Prostate gland (tissue), 2 donors: ENCODE measurements around the gene NEUROD4. TPM values are rescaled to one million over a fixed set of nuclear protein-coding genes. Genes with fewer than 3 reads are reported as not detected.

Experiments used
- DNase-seq: peaks from one replicate; pipeline ENCODE4 v3.0.0-alpha.2; 2019; ENCODE audit warnings: low spot score
- H3K27ac ChIP-seq, 2 donors: fragments of 200-600 bp; sonication (generic); 2 replicates each; pipeline ENCODE4 v1.5.1; 2017 to 2019
- H3K27me3 ChIP-seq: fragments of 200-600 bp; sonication (generic); replicated peaks from 2 replicates; pipeline ENCODE4 v1.5.1; 2019; ENCODE audit not compliant: insufficient read depth
- H3K36me3 ChIP-seq, 2 donors: fragments of 200-600 bp; sonication (generic); 1 replicate in 1 of 2; 2 replicates in 1 of 2; pipeline versions ENCODE4 v1.5.1 to v1.8.1; 2017 to 2019
- H3K4me1 ChIP-seq: fragments of 200-600 bp; sonication (generic); replicated peaks from 2 replicates; pipeline ENCODE4 v1.5.1; 2019
- H3K4me3 ChIP-seq, 2 donors: fragments of 200-600 bp; sonication (generic); 2 replicates each; pipeline ENCODE4 v1.5.1; 2017 to 2019
- H3K9me3 ChIP-seq: fragments of 200-600 bp; sonication (generic); 2 replicates; pipeline ENCODE4 v1.5.1; 2017
- POLR2A ChIP-seq: fragments of 450-650 bp; IDR thresholded peaks from one replicate; pipeline ENCODE4 v1.6.1; 2016; ENCODE audit warnings: antibody characterized with exemption, mild to moderate bottlenecking
- POLR2AphosphoS5 ChIP-seq: sonication (generic); formaldehyde crosslinking; IDR thresholded peaks from one replicate; pipeline ENCODE4 v1.6.1; 2017; ENCODE audit warnings: antibody characterized with exemption
- WGBS: methylation state at CpG from one replicate; pipeline ENCODE4 v1.1.5; 2018; 5-methylcytosine and 5-hydroxymethylcytosine counted together
- intact Hi-C: fragments of 100-400 bp; cut with DNase I; formaldehyde crosslinking; loops from one replicate; pipeline ENCODE4 v1.14.2; 2022
- total RNA-seq, 2 donors: library from RNA; depleted of rRNA; stranded (reverse); fragments of >200 nt; gene quantifications; one replicate each; pipeline ENCODE4 v1.1.0, GENCODE V29; 2016
- TF ChIP-seq, protein P1 (sequence below), 4 experiments: fragments of 200-600 bp in 2 of 4; fragments of 450-650 bp in 2 of 4; sonication (generic) in 2 of 4; IDR thresholded peaks; 1 replicate in 3 of 4; 2 replicates in 1 of 4; pipeline ENCODE4 v1.5.1; 2016 to 2019; ENCODE audit warnings: antibody characterized with exemption in 4 of 4, mild to moderate bottlenecking in 2 of 4, moderate library complexity in 2 of 4

NEUROD4 gene
- total RNA-seq, 2 donors from 2014 or later: 0.11 TPM; not detected in 1

DNA sequence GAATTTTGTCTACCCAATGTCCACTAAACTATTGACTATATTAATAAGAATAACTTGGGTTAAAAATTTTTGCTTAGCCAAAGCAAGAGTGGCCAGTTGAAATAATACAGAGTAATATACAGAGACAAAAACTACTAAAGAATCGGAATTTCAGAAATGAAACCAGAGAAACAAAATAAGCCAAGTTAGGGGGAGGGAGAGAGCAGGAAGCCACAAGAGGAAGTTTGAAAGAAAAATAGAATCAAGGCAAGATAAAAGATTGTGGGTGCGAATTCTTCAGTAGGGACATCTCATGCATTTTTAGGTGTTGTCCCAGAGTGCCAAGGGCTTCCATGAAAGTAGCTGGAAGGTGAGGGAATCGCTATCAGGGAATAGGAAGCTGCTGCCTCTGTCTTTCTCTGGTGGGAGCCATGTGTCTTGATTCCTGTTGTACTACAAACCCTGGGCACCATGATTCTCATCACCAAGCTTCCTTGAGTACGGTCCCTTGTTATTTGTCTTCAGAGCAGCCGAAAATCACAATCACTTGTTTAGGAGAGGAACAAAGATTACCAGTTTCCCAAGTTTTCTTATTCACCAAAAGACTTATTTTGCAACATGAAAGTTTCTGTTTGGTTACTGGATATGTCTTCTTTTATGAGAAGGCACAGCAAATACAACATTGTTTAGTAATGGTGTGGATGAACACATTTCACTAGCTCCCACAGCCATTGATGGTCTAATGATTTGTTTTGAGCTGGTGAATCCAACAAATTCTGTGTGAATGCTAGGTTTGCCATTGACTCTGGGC lies 16.7 kb downstream of the NEUROD4 start:
- no peak overlapping the region for H3K27ac ChIP-seq
- TF ChIP-seq POLR2A (no peak), POLR2AphosphoS5 (no peak)
- TF ChIP-seq, protein P1, sequence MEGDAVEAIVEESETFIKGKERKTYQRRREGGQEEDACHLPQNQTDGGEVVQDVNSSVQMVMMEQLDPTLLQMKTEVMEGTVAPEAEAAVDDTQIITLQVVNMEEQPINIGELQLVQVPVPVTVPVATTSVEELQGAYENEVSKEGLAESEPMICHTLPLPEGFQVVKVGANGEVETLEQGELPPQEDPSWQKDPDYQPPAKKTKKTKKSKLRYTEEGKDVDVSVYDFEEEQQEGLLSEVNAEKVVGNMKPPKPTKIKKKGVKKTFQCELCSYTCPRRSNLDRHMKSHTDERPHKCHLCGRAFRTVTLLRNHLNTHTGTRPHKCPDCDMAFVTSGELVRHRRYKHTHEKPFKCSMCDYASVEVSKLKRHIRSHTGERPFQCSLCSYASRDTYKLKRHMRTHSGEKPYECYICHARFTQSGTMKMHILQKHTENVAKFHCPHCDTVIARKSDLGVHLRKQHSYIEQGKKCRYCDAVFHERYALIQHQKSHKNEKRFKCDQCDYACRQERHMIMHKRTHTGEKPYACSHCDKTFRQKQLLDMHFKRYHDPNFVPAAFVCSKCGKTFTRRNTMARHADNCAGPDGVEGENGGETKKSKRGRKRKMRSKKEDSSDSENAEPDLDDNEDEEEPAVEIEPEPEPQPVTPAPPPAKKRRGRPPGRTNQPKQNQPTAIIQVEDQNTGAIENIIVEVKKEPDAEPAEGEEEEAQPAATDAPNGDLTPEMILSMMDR (IDR thresholded peaks at IDR 0.05): no peak
- no peaks in the 10 kb centered on the region for H3K36me3 ChIP-seq
- no peaks in the 10 kb centered on the region for H3K4me1 ChIP-seq
- WGBS: 81% methylated on average over 5 of the region's 5 CpGs
- no peak for DNase-seq
- no peaks in the 10 kb centered on the region for H3K9me3 ChIP-seq
- H3K27me3 ChIP-seq: no peaks in the 10 kb centered on the region
- H3K4me3 ChIP-seq: no peak overlapping the region
- intact Hi-C loops: no loop called here

DNA sequence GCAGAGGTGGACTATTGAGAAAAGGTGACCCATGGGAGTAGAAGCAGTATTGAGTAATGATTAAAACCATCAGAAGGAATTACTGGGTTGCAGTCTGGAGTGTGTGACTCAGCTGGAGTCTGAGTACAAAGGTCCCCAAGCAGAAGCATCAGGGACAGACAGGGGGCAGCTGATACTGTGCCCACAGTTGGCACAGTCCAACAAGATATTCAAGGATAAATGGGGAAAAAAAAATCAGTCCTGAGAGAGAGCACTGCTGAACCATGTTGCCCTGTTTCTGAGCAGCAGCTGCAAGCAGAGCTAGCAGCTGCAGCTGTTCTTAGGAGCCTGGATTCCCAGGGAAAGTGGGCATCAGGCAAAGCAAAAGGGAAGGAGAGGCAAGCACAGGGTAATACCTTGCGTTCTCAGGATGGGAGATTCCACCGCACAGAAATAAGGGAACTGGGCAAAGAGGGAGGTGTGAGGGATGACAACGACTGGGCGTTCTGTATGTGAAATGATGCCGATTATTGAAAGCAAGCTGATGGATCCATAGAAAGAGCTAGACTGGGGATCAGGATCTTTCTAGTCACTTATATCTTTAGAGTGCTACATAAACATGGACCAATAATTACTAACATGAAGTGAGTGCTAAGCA lies 17.7 kb downstream of the NEUROD4 start:
- TF ChIP-seq, protein P1 (IDR thresholded peaks at IDR 0.05): no peak
- no peak for TF ChIP-seq POLR2A
- no peak for TF ChIP-seq POLR2AphosphoS5
- intact Hi-C loops: no loop called here
- Histone ChIP-seq H3K27ac (no peak overlapping the region), H3K9me3 (no peaks in the 10 kb centered on the region), H3K4me3 (no peak overlapping the region), H3K27me3 (no peaks in the 10 kb centered on the region), H3K36me3 (no peaks in the 10 kb centered on the region), H3K4me1 (no peaks in the 10 kb centered on the region)
- no peak for DNase-seq
- 92% methylated on average over 5 of the region's 5 CpGs for WGBS

DNA sequence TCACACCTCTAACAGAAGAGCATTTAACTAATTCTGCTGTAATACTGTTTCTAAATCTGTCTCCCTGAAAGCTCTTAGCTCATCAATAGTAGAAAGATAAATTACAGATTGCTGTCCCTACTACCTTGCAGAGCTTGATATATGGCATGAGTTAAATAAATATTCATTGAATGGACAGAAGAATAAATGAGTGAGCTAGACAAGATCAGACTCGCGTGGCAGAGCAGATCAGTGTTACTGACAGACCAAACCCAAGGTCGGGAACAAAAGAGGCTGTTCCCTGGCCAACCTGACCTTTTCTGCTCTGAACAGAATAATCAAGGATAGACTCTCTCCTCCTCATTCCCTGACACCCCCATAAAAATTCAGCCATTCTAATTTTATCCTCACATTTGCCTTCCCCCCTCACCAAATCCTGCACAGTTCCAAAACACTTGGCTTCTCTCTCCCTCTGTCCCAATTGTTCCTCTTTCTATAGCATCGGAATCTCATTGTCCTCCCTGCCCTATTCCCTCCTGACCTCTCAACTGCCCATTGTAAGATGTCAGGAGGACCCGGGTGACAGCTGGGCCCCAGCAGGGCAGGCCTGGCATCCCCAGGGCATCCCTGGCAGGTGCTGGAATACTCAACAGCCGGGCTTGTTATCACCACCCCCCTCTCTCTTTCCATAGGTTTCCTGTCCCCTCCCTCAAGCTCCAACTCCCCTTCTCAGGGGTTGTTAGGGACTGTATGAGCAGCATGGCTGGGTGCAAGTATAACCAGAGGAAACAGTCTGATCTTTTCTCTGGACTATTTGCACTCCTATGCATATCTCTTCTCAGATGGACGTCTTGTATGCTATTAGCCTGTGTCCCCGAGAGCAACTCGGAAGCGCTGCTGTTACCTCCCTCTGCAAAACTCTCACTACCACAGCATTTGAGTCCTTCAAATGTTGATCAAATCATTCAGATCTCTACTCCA lies 19.9 kb downstream of the NEUROD4 start:
- Histone ChIP-seq H3K27me3 (no peaks in the 10 kb centered on the region), H3K36me3 (no peaks in the 10 kb centered on the region), H3K4me1 (no peaks in the 10 kb centered on the region), H3K27ac (no peak overlapping the region), H3K9me3 (no peaks in the 10 kb centered on the region), H3K4me3 (no peak overlapping the region)
- TF ChIP-seq, protein P1 (IDR thresholded peaks at IDR 0.05): no peak
- TF ChIP-seq POLR2AphosphoS5 (no peak), POLR2A (no peak)
- intact Hi-C loops: no loop called here
- DNase-seq: no peak
- 59% methylated on average over 10 of the region's 10 CpGs for WGBS

DNA sequence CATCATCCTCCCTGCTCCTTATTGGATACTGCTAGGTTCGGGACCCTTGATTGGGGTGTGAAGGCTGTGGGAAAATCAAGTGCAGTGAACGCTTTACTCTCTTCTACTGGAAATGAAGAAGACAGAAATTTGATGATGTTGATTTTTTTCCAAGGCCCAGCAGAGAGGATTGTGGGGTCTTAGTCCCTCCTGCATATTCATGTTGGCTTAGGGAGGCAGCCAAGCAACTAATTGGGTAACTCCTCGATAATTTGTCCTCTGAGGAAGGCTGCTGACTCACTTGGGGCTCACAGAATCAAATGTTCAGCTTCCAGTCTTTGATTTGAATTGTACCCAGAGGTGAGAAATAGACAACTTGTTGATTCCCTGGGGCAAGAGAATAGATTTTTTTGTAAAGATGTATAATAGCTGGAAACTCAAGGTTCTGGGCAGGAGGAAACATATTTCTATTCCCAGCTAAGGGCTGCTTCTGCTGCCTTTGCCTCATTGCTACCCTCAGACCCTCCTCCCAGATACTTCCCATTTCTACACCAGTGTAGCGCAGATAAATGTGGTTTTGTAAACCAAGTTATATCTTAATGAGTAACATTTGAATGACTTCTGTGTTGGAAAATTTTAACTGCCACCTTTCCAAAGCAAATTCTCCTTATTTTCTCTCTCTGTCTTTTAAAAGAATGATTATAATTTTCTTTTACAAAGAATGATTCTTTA lies 21.7 kb downstream of the NEUROD4 start:
- no peak overlapping the region for H3K4me3 ChIP-seq
- intact Hi-C loops: no loop called here
- WGBS: 74% methylated on average over 4 of the region's 4 CpGs

More for the DNA sequence above, 21.7 kb downstream of the NEUROD4 start:
- Histone ChIP-seq H3K27ac (no peak overlapping the region), H3K9me3 (no peaks in the 10 kb centered on the region), H3K4me1 (no peaks in the 10 kb centered on the region), H3K36me3 (no peaks in the 10 kb centered on the region), H3K27me3 (no peaks in the 10 kb centered on the region)
- no peak for DNase-seq
- TF ChIP-seq POLR2A (no peak), POLR2AphosphoS5 (no peak)
- TF ChIP-seq, protein P1 (IDR thresholded peaks at IDR 0.05): no peak
